HEK293T (cell line): ENCODE results near the gene PRSS50.
A peak's percentile ranks its signal among the peaks of the same experiment; 100 is the strongest.
"Not testable (repeated sequence)": the region's sequence is repeated elsewhere in the genome, so short reads cannot be mapped to it uniquely, and the experiment has no call there.

ENCODE experiments used
- CTCF ChIA-PET: fragments of 350-600 bp; formaldehyde crosslinking; extraction: SDS; loops from one replicate; lab custom pipeline; 2021; ENCODE audit warnings: antibody characterized with exemption, inconsistent platforms; lab: Yijun Ruan, JAX
- POLR2A ChIA-PET: fragments of 350-600 bp; formaldehyde crosslinking; extraction: SDS; loops from one replicate; lab custom pipeline; 2020; ENCODE audit warnings: antibody characterized with exemption, inconsistent platforms; lab: Yijun Ruan, JAX
- DNase-seq: peaks from one replicate; pipeline ENCODE4 v3.0.0; 2012; ENCODE audit warnings: mixed read lengths; ENCODE audit errors: extremely low spot score
- ARNT ChIP-seq: fragments of 450-650 bp; IDR thresholded peaks from 2 replicates; pipeline ENCODE4 v1.6.1; 2017; ENCODE audit warnings: mild to moderate bottlenecking
- BHLHE40 ChIP-seq: fragments of 450-650 bp; IDR thresholded peaks from 2 replicates; pipeline ENCODE4 v1.6.1; 2016; ENCODE audit warnings: mild to moderate bottlenecking, moderate library complexity, borderline replicate concordance
- CTBP1 ChIP-seq: fragments of 450-650 bp; IDR thresholded peaks from 2 replicates; pipeline ENCODE4 v1.6.1; 2016; ENCODE audit warnings: borderline replicate concordance
- ELF4 ChIP-seq: fragments of 450-650 bp; IDR thresholded peaks from 2 replicates; pipeline ENCODE4 v1.6.1; 2017; ENCODE audit warnings: antibody characterized with exemption
- FOXA1 ChIP-seq: fragments of 450-650 bp; IDR thresholded peaks from 2 replicates; pipeline ENCODE4 v1.6.1; 2016; ENCODE audit warnings: mild to moderate bottlenecking
- FOXK2 ChIP-seq: fragments of 450-650 bp; IDR thresholded peaks from 2 replicates; pipeline ENCODE4 v1.6.1; 2016; ENCODE audit warnings: mild to moderate bottlenecking
- FOXM1 ChIP-seq: fragments of 450-650 bp; IDR thresholded peaks from 2 replicates; pipeline ENCODE4 v1.6.1; 2017; ENCODE audit warnings: mild to moderate bottlenecking, borderline replicate concordance
- HDGF ChIP-seq: fragments of 450-650 bp; IDR thresholded peaks from 2 replicates; pipeline ENCODE4 v1.6.1; 2017; ENCODE audit warnings: antibody characterized with exemption, borderline replicate concordance
- L3MBTL2 ChIP-seq: fragments of 450-650 bp; conservative IDR thresholded peaks from 2 replicates; pipeline ENCODE4 v1.6.1; 2016; ENCODE audit warnings: mild to moderate bottlenecking
- LEF1 ChIP-seq: fragments of 450-650 bp; IDR thresholded peaks from 2 replicates; pipeline ENCODE4 v1.6.1; 2017; ENCODE audit warnings: mild to moderate bottlenecking, borderline replicate concordance
- NFRKB ChIP-seq: fragments of 450-650 bp; IDR thresholded peaks from 2 replicates; pipeline ENCODE4 v1.6.1; 2016; ENCODE audit warnings: mild to moderate bottlenecking, moderate library complexity
- SP1 ChIP-seq: fragments of 450-650 bp; IDR thresholded peaks from 2 replicates; pipeline ENCODE4 v1.6.1; 2017
- SUZ12 ChIP-seq: fragments of 450-650 bp; IDR thresholded peaks from 2 replicates; pipeline ENCODE4 v1.6.1; 2016; ENCODE audit warnings: mild to moderate bottlenecking
- TARDBP ChIP-seq: fragments of 450-650 bp; IDR thresholded peaks from 2 replicates; pipeline ENCODE4 v1.6.1; 2016
- ZNF384 ChIP-seq: fragments of 450-650 bp; IDR thresholded peaks from 2 replicates; pipeline ENCODE4 v1.6.1; 2016
- TF ChIP-seq, protein P1 (sequence below): fragments of 450-650 bp; IDR thresholded peaks from 2 replicates; pipeline ENCODE4 v1.6.1; 2016

PRSS50 gene

GRCh38 chr3:46709157-46709654 lies 8.5 kb downstream of the PRSS50 start:
- TF ChIP-seq ARNT (no peak), ELF4 (no peak)
- POLR2A ChIA-PET = no interaction called here
- no peak for DNase-seq
- CTCF ChIA-PET = interaction anchor here (1.2 kb wide), 1 partner anchor 10 kb away, joined by 3 read pairs; no protein-coding TSS in a partner anchor

- no peak for TF ChIP-seq CTBP1
- no peak for TF ChIP-seq HDGF
- TF ChIP-seq ARNT = no peak
- TF ChIP-seq, protein P1, sequence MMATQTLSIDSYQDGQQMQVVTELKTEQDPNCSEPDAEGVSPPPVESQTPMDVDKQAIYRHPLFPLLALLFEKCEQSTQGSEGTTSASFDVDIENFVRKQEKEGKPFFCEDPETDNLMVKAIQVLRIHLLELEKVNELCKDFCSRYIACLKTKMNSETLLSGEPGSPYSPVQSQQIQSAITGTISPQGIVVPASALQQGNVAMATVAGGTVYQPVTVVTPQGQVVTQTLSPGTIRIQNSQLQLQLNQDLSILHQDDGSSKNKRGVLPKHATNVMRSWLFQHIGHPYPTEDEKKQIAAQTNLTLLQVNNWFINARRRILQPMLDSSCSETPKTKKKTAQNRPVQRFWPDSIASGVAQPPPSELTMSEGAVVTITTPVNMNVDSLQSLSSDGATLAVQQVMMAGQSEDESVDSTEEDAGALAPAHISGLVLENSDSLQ = no peak
- no peak for TF ChIP-seq ELF4
- TF ChIP-seq LEF1 = no peak
- TF ChIP-seq BHLHE40 = no peak
- CTCF ChIA-PET = interaction anchor here (0.6 kb wide), 1 partner anchor 139 kb away, joined by 3 read pairs; no protein-coding TSS in a partner anchor
- POLR2A ChIA-PET = no interaction called here
- DNase-seq = no peak
Observed at GRCh38 chr3:46708401-46709156, 9.1 kb downstream of the PRSS50 start.

- ChIA-PET CTCF (interaction anchor here (0.6 to 0.8 kb wide), 2 partner anchors 78 to 138 kb away, joined by 3 read pairs; no protein-coding TSS in a partner anchor), POLR2A (interaction anchor here (0.9 kb wide), 1 partner anchor 138 kb away, joined by 4 read pairs; no protein-coding TSS in a partner anchor)
- TF ChIP-seq CTBP1 (no peak), FOXM1 (no peak)
- no peak for DNase-seq
Observed at GRCh38 chr3:46707601-46708011, 10.1 kb downstream of the PRSS50 start.

- POLR2A ChIA-PET = interaction anchor here (0.9 kb wide), 1 partner anchor 138 kb away, joined by 4 read pairs; no protein-coding TSS in a partner anchor
- TF ChIP-seq TARDBP (no peak), L3MBTL2 (no peak), FOXA1 (no peak), NFRKB (no peak), FOXM1 (no peak), ARNT (no peak), CTBP1 (no peak), SUZ12 (no peak), FOXK2 (no peak)
- DNase-seq = no peak
- CTCF ChIA-PET = interaction anchor here (0.6 to 0.8 kb wide), 2 partner anchors 77 to 139 kb away, joined by 3 read pairs; no protein-coding TSS in a partner anchor
Observed at GRCh38 chr3:46706771-46707582, 10.7 kb downstream of the PRSS50 start.

DNA sequence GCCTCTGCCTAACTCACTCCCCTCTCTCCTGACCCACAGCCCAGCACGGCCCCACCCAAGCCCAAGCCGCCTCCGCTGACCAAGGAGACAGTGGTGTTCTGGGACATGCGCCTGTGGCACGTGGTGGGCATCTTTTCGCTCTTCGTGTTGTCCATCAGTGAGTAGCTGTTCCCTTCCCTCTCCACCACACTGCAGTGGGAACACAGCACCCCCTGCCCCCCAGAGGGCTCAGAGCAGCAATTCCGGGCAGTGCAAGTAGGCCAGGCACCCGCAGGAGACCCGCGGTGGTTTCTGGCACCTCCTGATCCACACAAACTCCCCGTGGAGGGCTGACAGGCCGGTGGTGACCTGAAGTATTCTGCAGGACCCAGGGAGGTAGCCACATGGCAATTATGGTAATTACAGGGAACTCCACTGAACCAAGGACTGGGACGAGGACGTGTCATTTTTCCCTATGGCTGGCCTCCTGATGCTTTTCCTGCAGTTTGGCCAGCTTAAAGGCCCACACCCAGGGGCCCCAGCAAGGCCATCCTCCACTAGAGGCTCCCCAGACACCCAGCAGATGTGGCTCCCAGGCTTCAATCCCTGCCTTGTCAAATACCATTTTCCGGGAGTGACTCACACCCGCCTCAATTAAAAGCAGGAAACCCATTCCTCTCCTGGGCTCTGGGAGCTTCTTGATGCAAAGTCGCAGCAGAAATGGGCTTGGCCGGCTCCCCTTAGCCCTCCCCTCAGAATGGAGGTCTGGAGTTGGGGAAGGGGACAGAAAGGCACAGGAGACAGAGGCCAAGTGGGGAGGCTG lies 11.7 kb downstream of the PRSS50 start:
- POLR2A ChIA-PET = no interaction called here
- no peak for DNase-seq
- CTCF ChIA-PET = interaction anchor here (1.1 kb wide), 1 partner anchor 228 kb away, joined by 3 read pairs; no protein-coding TSS in a partner anchor
- TF ChIP-seq BHLHE40 = no peak
- no peak for TF ChIP-seq TARDBP
- TF ChIP-seq SP1 = no peak
- TF ChIP-seq L3MBTL2 = no peak
- TF ChIP-seq ARNT = no peak
- TF ChIP-seq HDGF = no peak
- TF ChIP-seq FOXA1 = no peak
- no peak for TF ChIP-seq SUZ12
- no peak for TF ChIP-seq ZNF384
- TF ChIP-seq FOXM1 = no peak
- no peak for TF ChIP-seq ELF4
- TF ChIP-seq LEF1 = no peak
- TF ChIP-seq, protein P1 = no peak
- no peak for TF ChIP-seq NFRKB
- TF ChIP-seq FOXK2 = no peak
- no peak for TF ChIP-seq CTBP1

GRCh38 chr3:46705022-46705530 lies 12.6 kb downstream of the PRSS50 start:
- peak; percentile 78 for DNase-seq
- POLR2A ChIA-PET = no interaction called here
- CTCF ChIA-PET = interaction anchor here (1.1 kb wide), 1 partner anchor 229 kb away, joined by 3 read pairs; no protein-coding TSS in a partner anchor
- TF ChIP-seq LEF1 = no peak
- no peak for TF ChIP-seq ELF4
- no peak for TF ChIP-seq L3MBTL2
- TF ChIP-seq, protein P1 = no peak
- TF ChIP-seq NFRKB = no peak
- no peak for TF ChIP-seq FOXK2
- TF ChIP-seq FOXA1 = no peak
- TF ChIP-seq HDGF = no peak
- TF ChIP-seq TARDBP = no peak
- TF ChIP-seq CTBP1 = no peak
- no peak for TF ChIP-seq ARNT
- no peak for TF ChIP-seq ZNF384
- no peak for TF ChIP-seq SUZ12

GRCh38 chr3:46704346-46704745 lies 13.3 kb downstream of the PRSS50 start:
- DNase-seq, POLR2A ChIA-PET, CTCF ChIA-PET: not testable (repeated sequence)
